K562 (cell line): ENCODE results near the gene SMIM29. TPM values are rescaled to one million over a fixed set of nuclear protein-coding genes. Genes with fewer than 3 reads are reported as not detected.

Source experiments
- ATAC-seq: fragments of 200-7000 bp; cut with Tn5 transposase; 3 replicates; pipeline ENCODE4 v1.9.1; 2020; ENCODE audit warnings: moderate library complexity
- BruUV-seq: library from RNA; stranded (reverse); fragments of 400-500 nt; replicated peaks from 2 replicates; lab custom pipeline; 2021; lab: Mats Ljungman, UMichigan
- CTCF ChIA-PET: fragments of 300-600 bp; formaldehyde crosslinking; extraction: SDS; loops from one replicate; lab custom pipeline; 2021; ENCODE audit warnings: low intra/inter-chr PET ratio; lab: Yijun Ruan, JAX
- POLR2A ChIA-PET: fragments of 300-600, 350-650 bp; sonication (Branson Sonifier 250); formaldehyde crosslinking; extraction: SDS; loops from one replicate; lab custom pipeline; 2021; ENCODE audit warnings: antibody characterized with exemption, inconsistent platforms; lab: Yijun Ruan, JAX
- DNase-seq, 4 experiments: peaks; one replicate each; pipeline versions ENCODE4 v3.0.0 to v3.0.0-alpha.2; 2011 to 2018; ENCODE audit warnings: low spot score in 3 of 4, mixed read lengths in 3 of 4; ENCODE audit errors: extremely low read depth in 1 of 4
- FAIRE-seq: peaks from 2 replicates; lab custom pipeline; 2011; peaks lifted over from hg19 to GRCh38; lab: Jason Lieb, UNC
- H2AFZ ChIP-seq: 2 replicates; pipeline ENCODE4 v1.6.0; 2011; ENCODE audit warnings: low read depth, low read length, control low read depth, inconsistent platforms
- H3K27ac ChIP-seq: fragments of 200-600 bp; 3 replicates; pipeline ENCODE4 v1.8.0; 2011; ENCODE audit warnings: low read depth, mild to moderate bottlenecking, control low read depth, inconsistent platforms, low read length, moderate library complexity, mixed read lengths; ENCODE audit errors: extremely low read depth
- H3K27me3 ChIP-seq, 2 experiments: fragments of 300-600 bp in 1 of 2; 2 replicates in 1 of 2; 3 replicates in 1 of 2; pipeline versions ENCODE4 v1.6.0 to v1.8.0; 2011; ENCODE audit warnings: inconsistent platforms in 2 of 2, low read length in 2 of 2, mild to moderate bottlenecking in 1 of 2, mixed read lengths in 1 of 2, moderate library complexity in 1 of 2; ENCODE audit not compliant: control insufficient read depth in 2 of 2, insufficient read depth in 2 of 2
- H3K36me3 ChIP-seq: fragments of 300-600 bp; 3 replicates; pipeline ENCODE4 v1.8.0; 2011; ENCODE audit warnings: mild to moderate bottlenecking, low read length, inconsistent platforms; ENCODE audit not compliant: control insufficient read depth, insufficient read depth
- H3K4me1 ChIP-seq, 2 experiments: fragments of 200-600 bp in 1 of 2; replicated peaks in 1 of 2; 2 replicates in 1 of 2; 3 replicates in 1 of 2; pipeline versions ENCODE4 v1.5.1 to v1.8.0; 2011; ENCODE audit warnings: inconsistent platforms in 2 of 2, low read length in 2 of 2, mild to moderate bottlenecking in 1 of 2, mixed read lengths in 1 of 2, moderate library complexity in 1 of 2; ENCODE audit not compliant: control insufficient read depth in 2 of 2, insufficient read depth in 2 of 2
- H3K4me2 ChIP-seq: 2 replicates; pipeline ENCODE4 v1.6.1; 2011; ENCODE audit warnings: low read length, control low read depth, inconsistent platforms, mixed read lengths; ENCODE audit not compliant: insufficient read depth
- H3K4me3 ChIP-seq: fragments of 200-600 bp; sonication (generic), shearing (Covaris generic); 2 replicates; pipeline ENCODE4 v1.5.1; 2016; ENCODE audit warnings: control low read depth, inconsistent platforms
- H3K79me2 ChIP-seq: fragments of 200-600 bp; 3 replicates; pipeline ENCODE4 v1.8.0; 2011; ENCODE audit warnings: low read length, inconsistent platforms; ENCODE audit not compliant: control insufficient read depth, insufficient read depth
- H3K9ac ChIP-seq, 2 experiments: 2 replicates each; pipeline versions ENCODE4 v1.6.0 to v1.6.1; 2011; ENCODE audit warnings: low read depth in 2 of 2, low read length in 2 of 2, control low read depth in 1 of 2, inconsistent platforms in 1 of 2, mild to moderate bottlenecking in 1 of 2, mixed read lengths in 1 of 2; ENCODE audit not compliant: insufficient read depth in 1 of 2
- H3K9me1 ChIP-seq: one replicate; pipeline ENCODE4 v1.6.0; 2011; ENCODE audit warnings: inconsistent platforms, mild to moderate bottlenecking, low read length, moderate library complexity; ENCODE audit not compliant: control insufficient read depth, insufficient read depth
- H3K9me3 ChIP-seq: replicated peaks from 2 replicates; pipeline ENCODE4 v1.5.1; 2011; ENCODE audit warnings: low read depth, low read length, inconsistent platforms; ENCODE audit not compliant: control insufficient read depth, insufficient read depth
- H4K20me1 ChIP-seq: replicated peaks from 2 replicates; pipeline ENCODE4 v1.6.1; 2011; ENCODE audit warnings: low read length, inconsistent platforms, mixed read lengths; ENCODE audit not compliant: control insufficient read depth, insufficient read depth
- ZNF431 ChIP-seq: sonication (generic); formaldehyde crosslinking; IDR thresholded peaks from 2 replicates; pipeline ENCODE4 v1.8.0; 2022; ENCODE audit warnings: mild to moderate bottlenecking, missing genetic modification reagents
- WGBS: fragments of 100-300 bp; shearing (Covaris generic); methylation state at CpG from one replicate; pipeline ENCODE4 v1.1.6; 2016; ENCODE audit warnings: low coverage, mixed read lengths; ENCODE audit not compliant: insufficient coverage; ENCODE audit errors: missing lambda C conversion rate; 5-methylcytosine and 5-hydroxymethylcytosine counted together
- in situ Hi-C: fragments of 300-500 bp; cut with MboI; formaldehyde crosslinking; loops from 4 replicates; pipeline ENCODE4 v1.15.0; 2018; ENCODE audit warnings: inconsistent platforms, mixed read lengths
- intact Hi-C: fragments of 100-400 bp; cut with micrococcal nuclease; formaldehyde crosslinking; loops from 2 replicates; pipeline ENCODE4 v1.14.2; 2022
- polyA plus RNA-seq, 8 experiments: library from polyadenylated mRNA; depleted of rRNA in 4 of 8; stranded (reverse) in 5 of 8; unstranded in 3 of 8; fragments of >200 nt; fragmentation: Nextera tagmentation in 2 of 8; fragmentation: Illumina TruSeq in 1 of 8; extraction: Ambion mirVana in 2 of 8; extraction: Trizol in 1 of 8; gene quantifications; 2 replicates each; pipeline versions ENCODE4 v1.2.1 to v1.2.3, GENCODE V29; 2011 to 2014; ENCODE audit warnings: inconsistent platforms in 1 of 8, missing spikeins in 1 of 8
- total RNA-seq, 7 experiments: library from RNA; depleted of rRNA in 6 of 7; stranded (reverse); fragments of >200 nt in 6 of 7; fragmentation: Illumina TruSeq in 2 of 7; extraction: Trizol in 2 of 7; gene quantifications; 2 replicates each; pipeline versions ENCODE4 v1.2.1 to v1.2.3, GENCODE V29; 2011 to 2021; ENCODE audit warnings: low replicate concordance in 1 of 7
- TF ChIP-seq, protein P1 (sequence below): sonication (generic); formaldehyde crosslinking; IDR thresholded peaks from 2 replicates; pipeline ENCODE4 v1.9.0; 2022; ENCODE audit warnings: mild to moderate bottlenecking, missing genetic modification reagents
- TF ChIP-seq, protein P2 (sequence below): fragments of 450-650 bp; IDR thresholded peaks from 2 replicates; pipeline ENCODE4 v1.6.1; 2016; ENCODE audit warnings: antibody characterized with exemption

SMIM29 gene
- total and polyA plus RNA-seq, 9 of the 15 experiments (the other 6 are each of a cell fraction or from before 2014, with no cell fraction given): 6.5 to 36.7 (median 20.9) TPM

DNA sequence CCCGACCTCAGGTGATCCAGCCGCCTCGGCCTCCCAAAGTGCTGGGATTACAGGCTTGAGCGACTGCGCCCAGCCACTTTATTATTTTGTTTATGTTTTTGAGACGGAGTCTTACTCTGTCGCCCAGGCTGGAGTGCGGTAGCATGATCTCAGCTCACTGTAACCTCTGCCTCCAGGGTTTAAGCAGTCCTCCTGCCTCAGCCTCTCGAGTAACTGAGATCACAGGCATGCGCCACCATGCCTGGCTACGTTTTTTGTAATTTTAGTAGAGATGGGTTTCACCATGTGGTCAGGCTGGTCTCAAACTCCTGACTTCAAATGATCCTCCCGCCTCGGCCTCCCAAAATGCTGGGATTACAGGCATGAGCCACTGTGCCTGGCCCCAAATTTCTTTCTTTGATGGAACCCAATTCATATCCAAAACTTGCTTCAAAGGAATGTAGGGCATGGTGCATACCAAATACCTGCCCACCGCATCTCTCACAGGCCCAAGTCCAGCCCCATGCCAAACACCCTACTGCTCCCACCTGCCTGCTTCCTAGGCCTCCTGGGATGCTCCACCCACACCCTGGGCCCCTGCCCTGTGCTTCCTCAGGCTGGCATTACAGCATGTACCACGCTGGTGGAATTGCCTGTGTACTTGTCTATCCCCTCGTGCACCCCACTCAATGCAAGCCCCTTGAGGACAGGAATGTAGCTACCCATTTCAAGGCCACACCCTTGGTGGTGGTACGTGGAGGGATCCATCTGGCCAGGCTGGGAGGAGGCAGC lies 17.1 kb downstream of the SMIM29 start:
- WGBS: 83% methylated on average over 17 of the region's 17 CpGs
- FAIRE-seq (no peak), DNase-seq (no peak), ATAC-seq (no peak)
- H3K4me3 ChIP-seq: no peak overlapping the region
- intact Hi-C loops: no loop called here
- in situ Hi-C loops: no loop called here
- TF ChIP-seq, protein P1, sequence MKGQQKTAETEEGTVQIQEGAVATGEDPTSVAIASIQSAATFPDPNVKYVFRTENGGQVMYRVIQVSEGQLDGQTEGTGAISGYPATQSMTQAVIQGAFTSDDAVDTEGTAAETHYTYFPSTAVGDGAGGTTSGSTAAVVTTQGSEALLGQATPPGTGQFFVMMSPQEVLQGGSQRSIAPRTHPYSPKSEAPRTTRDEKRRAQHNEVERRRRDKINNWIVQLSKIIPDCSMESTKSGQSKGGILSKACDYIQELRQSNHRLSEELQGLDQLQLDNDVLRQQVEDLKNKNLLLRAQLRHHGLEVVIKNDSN (CRISPR knock-in tag): 0 out of 2 replicates have a peak, but pooled peaks have one; percentile 15
- TF ChIP-seq ZNF431 (CRISPR knock-in tag): no peak
- TF ChIP-seq, protein P2, sequence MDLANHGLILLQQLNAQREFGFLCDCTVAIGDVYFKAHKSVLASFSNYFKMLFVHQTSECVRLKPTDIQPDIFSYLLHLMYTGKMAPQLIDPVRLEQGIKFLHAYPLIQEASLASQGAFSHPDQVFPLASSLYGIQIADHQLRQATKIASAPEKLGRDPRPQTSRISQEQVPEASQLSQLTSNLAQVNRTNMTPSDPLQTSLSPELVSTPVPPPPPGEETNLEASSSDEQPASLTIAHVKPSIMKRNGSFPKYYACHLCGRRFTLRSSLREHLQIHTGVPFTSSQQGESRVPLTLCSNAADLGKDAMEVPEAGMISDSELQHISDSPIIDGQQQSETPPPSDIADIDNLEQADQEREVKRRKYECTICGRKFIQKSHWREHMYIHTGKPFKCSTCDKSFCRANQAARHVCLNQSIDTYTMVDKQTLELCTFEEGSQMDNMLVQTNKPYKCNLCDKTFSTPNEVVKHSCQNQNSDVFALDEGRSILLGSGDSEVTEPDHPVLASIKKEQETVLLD: no peak
- peaks cover 9% of the 10 kb centered on the region for H3K79me2 ChIP-seq
- H3K9me3 ChIP-seq: no peaks in the 10 kb centered on the region
- no peaks in the 10 kb centered on the region for H3K36me3 ChIP-seq
- H4K20me1 ChIP-seq: no peaks in the 10 kb centered on the region
- no peak overlapping the region for H3K27ac ChIP-seq
- H3K4me2 ChIP-seq: no peak overlapping the region
- H3K9me1 ChIP-seq: no peaks in the 10 kb centered on the region
- peaks cover 24 to 40% of the 10 kb centered on the region in 2 experiments for H3K4me1 ChIP-seq
- no peak overlapping the region for H2AFZ ChIP-seq
- ChIA-PET CTCF (no interaction called here), POLR2A (interaction anchor here (0.7 to 3.3 kb wide), 2 partner anchors 8 to 13 kb away, joined by 3 to 34 read pairs; no protein-coding TSS in a partner anchor)
- BruUV-seq: no TSS peak
- peak overlapping the region in 1 of 2 experiments; percentile 65; a peak in 1 of 4 replicates for H3K9ac ChIP-seq
- no peaks in the 10 kb centered on the region for H3K27me3 ChIP-seq
